ENCODE results near the gene EFNA3. TPM values are rescaled to one million over a fixed set of nuclear protein-coding genes. Genes with fewer than 3 reads are reported as not detected.

Gene EFNA3
- total RNA-seq, 5 donors from 2014 or later (not counting 1 experiment from before 2014, with no cell fraction given) = 0.68 to 2.6 (median 2.3) TPM; not detected in 1

- CTCF ChIA-PET = interaction anchor here (0.6 to 1.0 kb wide), 7 partner anchors 10 to 52 kb away, joined by 3 to 5 read pairs (median 4); partner anchors contain the start of genes KRTCAP2 (in 1 of the 2) and TRIM46 (in 1 of the 2)
- H3K36me3 ChIP-seq (ENCODE audit: control insufficient read depth in 2 of 2, extremely low read depth in 1 of 2, insufficient read depth in 1 of 2, low read length in 1 of 2) = no peaks in the 10 kb centered on the region
- H3K4me1 Mint-ChIP-seq = peaks cover 45 to 55% (median 48%) of the 10 kb centered on the region in 3 donors
- no peaks in the 10 kb centered on the region for H3K27me3 Mint-ChIP-seq
- POLR2A ChIA-PET = interaction anchor here in 1 of 2 donors (0.6 kb wide), 1 partner anchor 175 kb away, joined by 3 read pairs; the partner anchor contains the start of gene PYGO2
- no peaks in the 10 kb centered on the region for H3K9me3 Mint-ChIP-seq
- ATAC-seq (replicated peaks in 1 of 4) = peak in 1 of 4 experiments; percentile 7
- H3K9me3 ChIP-seq = no peaks in the 10 kb centered on the region
- WGBS (ENCODE audit: insufficient coverage) = 8% methylated on average over 2 of the region's 6 CpGs
- H3K27ac ChIP-seq (ENCODE audit: low read length) = peak overlapping the region; percentile 99
- peak overlapping the region; percentile 99 for H3K4me3 Mint-ChIP-seq
- H3K4me3 ChIP-seq (ENCODE audit: control insufficient read depth in 1 of 2, extremely low read depth in 1 of 2, low read length in 1 of 2) = peak overlapping the region; percentile 84 to 97
- peak in 3 of 35 experiments; percentile 8 to 37 (median 24) for DNase-seq
- H3K27ac Mint-ChIP-seq = peak overlapping the region; percentile 99
- H3K27me3 ChIP-seq (replicated peaks in 1 of 2; ENCODE audit: control insufficient read depth in 2 of 2, extremely low read depth in 1 of 2, insufficient read depth in 2 of 2, low read length in 1 of 2) = peaks cover 0 to 3% of the 10 kb centered on the region in 2 experiments
- H3K4me1 ChIP-seq (ENCODE audit: control insufficient read depth in 1 of 2, extremely low read depth in 1 of 2, insufficient read depth in 2 of 2, low read length in 2 of 2) = peaks cover 2 to 41% of the 10 kb centered on the region in 2 experiments
- peaks cover 5% of the 10 kb centered on the region for H3K36me3 Mint-ChIP-seq
Observed at GRCh38 chr1:155136748-155137147, 58.1 kb downstream of the EFNA3 start.

Other genes starting within 250 kb of the EFNA3 start
- gene KCNN3, start 208.6 kb upstream of the EFNA3 start, total RNA-seq = under 1 TPM; 0.03 to 0.23 (median 0.18) TPM
- gene PMVK, start 142.1 kb upstream of the EFNA3 start, total RNA-seq = 10 to 100 TPM; 12.6 to 24.9 (median 22.4) TPM
- gene PBXIP1, start 122.7 kb upstream of the EFNA3 start, total RNA-seq = 100 to 1,000 TPM; 299 to 450 (median 328) TPM
- gene PYGO2, start 117.1 kb upstream of the EFNA3 start, total RNA-seq = 10 to 100 TPM; 36.0 to 70.8 (median 68.5) TPM
- gene SHC1, start 108.1 kb upstream of the EFNA3 start, total RNA-seq = 10 to 100 TPM; 61.3 to 88.2 (median 76.8) TPM
- 10 to 100 TPM in 4 of 5 donors, 1 to 10 TPM in 1; 7.9 to 11.8 (median 10.3) TPM for gene CKS1B, start 104.2 kb upstream of the EFNA3 start, total RNA-seq
- 10 to 100 TPM; 32.8 to 64.3 (median 53.4) TPM for gene FLAD1, start 95.5 kb upstream of the EFNA3 start, total RNA-seq
- 1 to 10 TPM in 3 of 5 donors, not detected in 2; 1.3 to 3.0 (median 1.6) TPM for gene LENEP, start 85.3 kb upstream of the EFNA3 start, total RNA-seq
- 10 to 100 TPM; 39.6 to 68.4 (median 51.7) TPM for gene ZBTB7B, start 76.0 kb upstream of the EFNA3 start, total RNA-seq
- gene DCST2, start 45.1 kb upstream of the EFNA3 start, total RNA-seq = 1 to 10 TPM; 1.1 to 2.6 (median 1.6) TPM
- under 1 TPM in 3 of 5 donors, not detected in 2; 0.30 to 0.58 (median 0.54) TPM for gene DCST1, start 45.0 kb upstream of the EFNA3 start, total RNA-seq
- gene ADAM15, start 27.5 kb upstream of the EFNA3 start, total RNA-seq = 10 to 100 TPM; 17.3 to 53.0 (median 37.2) TPM
- 1 to 10 TPM; 3.1 to 7.8 (median 6.6) TPM for gene EFNA4, start 15.1 kb upstream of the EFNA3 start, total RNA-seq
- gene EFNA1, start 49.0 kb downstream of the EFNA3 start, total RNA-seq = 1 to 10 TPM; 1.6 to 8.4 (median 5.1) TPM
- gene SLC50A1, start 57.0 kb downstream of the EFNA3 start, total RNA-seq = 10 to 100 TPM; 20.7 to 34.9 (median 30.8) TPM
- gene DPM3, start 61.7 kb downstream of the EFNA3 start, total RNA-seq = 10 to 100 TPM; 26.9 to 70.7 (median 64.5) TPM
- gene KRTCAP2, start 94.5 kb downstream of the EFNA3 start, total RNA-seq = 100 to 1,000 TPM in 4 of 5 donors, 10 to 100 TPM in 1; 93.6 to 150 (median 138) TPM
- 10 to 100 TPM in 2 of 5 donors, 1 to 10 TPM in 3; 5.1 to 12.2 (median 9.8) TPM for gene TRIM46, start 95.0 kb downstream of the EFNA3 start, total RNA-seq
- gene THBS3, start 129.1 kb downstream of the EFNA3 start, total RNA-seq = 10 to 100 TPM; 24.1 to 43.9 (median 34.0) TPM
- 10 to 100 TPM; 20.4 to 28.4 (median 25.1) TPM for gene MTX1, start 129.9 kb downstream of the EFNA3 start, total RNA-seq
- gene ENTREP3, start 176.6 kb downstream of the EFNA3 start, total RNA-seq = 10 to 100 TPM; 10.2 to 17.3 (median 15.5) TPM
- 100 to 1,000 TPM in 2 of 5 donors, 10 to 100 TPM in 3; 54.7 to 101 (median 97.4) TPM for gene SCAMP3, start 183.5 kb downstream of the EFNA3 start, total RNA-seq
- 100 to 1,000 TPM in 3 of 5 donors, 10 to 100 TPM in 2; 76.4 to 123 (median 110) TPM for gene CLK2, start 194.7 kb downstream of the EFNA3 start, total RNA-seq
- 1 to 10 TPM; 1.7 to 4.1 (median 4.0) TPM for gene HCN3, start 198.6 kb downstream of the EFNA3 start, total RNA-seq
- under 1 TPM in 2 of 5 donors, not detected in 3; 0.23 TPM for gene PKLR, start 222.6 kb downstream of the EFNA3 start, total RNA-seq
- 100 to 1,000 TPM in 1 of 5 donors, 10 to 100 TPM in 4; 66.7 to 100 (median 93.0) TPM for gene FDPS, start 230.0 kb downstream of the EFNA3 start, total RNA-seq
- 10 to 100 TPM; 14.4 to 25.2 (median 22.9) TPM for gene RUSC1, start 242.1 kb downstream of the EFNA3 start, total RNA-seq